CD4-positive, alpha-beta T cell treated with Interleukin-17A for 4 hours (primary cell): Measurements from ENCODE around the gene CDK11B.
"Not testable (repeated sequence)": the region's sequence is repeated elsewhere in the genome, so short reads cannot be mapped to it uniquely, and the experiment has no call there.

ENCODE experiments used
- DNase-seq: peaks from one replicate; pipeline ENCODE4 v3.0.0-alpha.2; 2020; ENCODE audit warnings: mixed read lengths

CDK11B gene

DNA sequence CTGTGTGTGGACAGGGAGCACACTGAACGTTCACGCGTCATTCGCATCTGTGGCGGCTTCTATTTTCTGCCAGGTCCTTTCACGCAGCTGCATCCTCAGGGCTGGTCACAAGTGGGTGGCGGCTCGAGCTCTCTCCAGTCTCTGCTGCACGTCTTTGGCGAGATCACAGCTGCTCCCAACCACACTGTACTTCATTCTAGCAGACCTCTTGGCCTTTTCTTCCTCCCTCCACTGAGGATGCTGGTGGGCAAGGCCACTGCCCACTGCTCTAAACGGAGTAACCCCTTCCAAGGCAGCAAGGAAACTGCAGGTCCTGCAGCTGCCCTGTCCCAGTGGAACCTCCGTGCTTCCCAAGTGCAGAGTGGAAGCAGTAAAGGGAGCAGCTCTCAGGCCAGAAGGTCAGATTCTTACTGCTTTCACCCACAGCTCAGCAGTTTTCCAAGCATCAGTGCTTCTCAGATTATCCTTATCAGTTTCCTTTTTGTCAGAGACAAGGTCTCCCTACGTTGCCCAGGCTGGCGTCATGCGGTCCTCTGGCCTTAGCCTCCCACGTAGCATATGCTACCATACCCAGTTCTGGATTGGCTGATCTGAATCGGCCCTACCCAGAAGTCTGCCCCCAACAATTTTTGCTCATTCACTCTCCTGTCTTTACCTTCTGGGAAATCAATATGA, 11.1 kb downstream of the CDK11B start:
- DNase-seq: not testable (repeated sequence)

GRCh38 chr1:1646326-1646725, 12.5 kb downstream of the CDK11B start:
- DNase-seq: not testable (repeated sequence)

GRCh38 chr1:1640711-1641461, 17.9 kb downstream of the CDK11B start:
- DNase-seq: not testable (repeated sequence)

DNA sequence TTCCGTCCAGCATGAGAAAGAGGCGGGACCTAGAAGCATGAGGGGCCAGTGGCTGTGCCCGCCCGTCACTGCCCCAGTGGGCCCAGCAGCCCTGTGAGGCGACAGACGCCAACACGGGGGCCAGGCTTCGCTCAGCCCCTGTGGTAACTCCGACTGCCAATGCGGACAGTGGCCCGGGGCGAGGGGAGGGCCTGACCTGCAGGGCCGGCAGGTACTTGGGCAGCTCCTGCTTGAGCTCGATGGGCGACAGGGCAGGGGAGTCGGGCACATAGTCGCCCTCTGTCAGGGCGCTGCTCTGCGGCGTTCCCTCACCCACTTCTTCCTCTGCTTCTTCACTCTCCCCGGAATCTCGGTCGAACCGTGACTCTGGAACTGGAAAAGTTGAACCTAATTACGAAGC, 18.7 kb downstream of the CDK11B start:
- not testable (repeated sequence) for DNase-seq

GRCh38 chr1:1639368-1639767, 19.4 kb downstream of the CDK11B start:
- not testable (repeated sequence) for DNase-seq

DNA sequence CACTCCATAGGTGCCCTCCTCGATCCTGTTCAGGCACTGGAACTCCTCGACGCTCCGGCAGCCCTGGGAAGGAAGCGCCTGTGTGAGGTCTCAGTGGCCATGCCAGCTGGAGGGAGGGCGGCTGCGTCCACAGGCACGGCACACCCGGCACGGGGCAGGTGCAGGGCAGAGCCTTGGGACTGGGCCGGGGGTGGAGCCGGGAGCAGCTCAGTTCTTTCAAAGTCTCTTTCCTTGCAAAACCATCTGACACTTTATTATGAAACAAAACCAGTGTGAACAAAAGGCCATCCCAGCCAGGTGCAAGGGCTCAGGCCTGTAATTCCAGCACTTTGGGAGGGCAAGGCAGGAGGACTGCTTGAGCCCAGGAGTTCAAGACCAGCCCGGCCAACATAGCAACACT, 20.3 kb downstream of the CDK11B start:
- DNase-seq: not testable (repeated sequence)

GRCh38 chr1:1637479-1637875, 21.3 kb downstream of the CDK11B start:
- not testable (repeated sequence) for DNase-seq

- DNase-seq: not testable (repeated sequence)
Measured at GRCh38 chr1:1636621-1637478, 22.0 kb downstream of the CDK11B start.

DNA sequence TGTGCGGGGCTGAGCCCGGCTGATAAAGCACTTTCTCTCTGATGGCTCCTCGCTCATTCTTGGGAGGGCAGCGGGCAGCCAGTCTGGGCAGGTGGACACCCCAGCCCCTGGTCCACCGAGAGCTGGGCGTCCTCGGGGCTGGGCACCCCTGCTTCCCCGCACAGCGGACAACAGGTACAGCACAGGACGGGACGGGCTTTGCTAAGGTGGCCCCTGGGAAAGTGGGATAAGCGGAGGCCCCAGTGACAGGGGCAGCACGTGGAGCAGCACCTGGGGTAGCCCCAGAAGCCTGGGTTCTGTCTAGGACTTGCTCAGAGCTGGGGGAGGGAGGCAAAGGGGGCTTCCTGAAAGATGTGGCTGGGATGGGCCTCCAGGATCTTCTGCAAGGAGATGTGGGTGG, 24.2 kb downstream of the CDK11B start:
- DNase-seq: not testable (repeated sequence)

- DNase-seq: not testable (repeated sequence)
Measured at GRCh38 chr1:1633409-1633808, 25.4 kb downstream of the CDK11B start.

DNA sequence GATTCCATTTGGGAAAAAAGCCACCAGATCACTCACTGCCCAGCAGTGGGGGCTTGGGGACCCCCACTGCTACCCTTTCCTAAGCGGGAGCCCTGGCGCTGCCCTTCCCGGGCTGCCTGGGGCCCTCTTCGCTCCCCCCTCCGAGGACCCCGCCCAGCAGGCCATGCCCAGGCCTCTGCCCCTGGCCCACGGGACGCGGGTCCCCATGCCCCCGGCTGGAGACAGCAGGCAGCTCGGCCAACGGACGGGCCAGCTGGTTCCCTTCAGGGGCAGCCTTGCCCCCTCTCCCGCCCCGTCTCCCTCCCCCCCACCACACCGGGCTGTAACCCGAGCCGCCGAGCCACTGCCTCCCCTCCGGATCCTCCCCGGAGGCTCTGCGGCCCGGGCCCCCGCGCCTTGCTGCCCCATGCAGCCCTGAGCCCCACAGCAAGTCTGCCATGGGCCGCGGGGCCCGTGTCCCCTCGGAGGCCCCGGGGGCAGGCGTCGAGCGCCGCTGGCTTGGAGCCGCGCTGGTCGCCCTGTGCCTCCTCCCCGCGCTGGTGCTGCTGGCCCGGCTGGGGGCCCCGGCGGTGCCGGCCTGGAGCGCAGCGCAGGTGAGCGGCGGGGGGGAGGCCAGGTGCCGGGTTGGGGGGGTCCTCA, 26.9 kb downstream of the CDK11B start, which contains the start of gene MMP23B:
Gene MMP23B, plus strand, starts transcription at position 392 of the 639 bp plus-strand sequence. Its CDS starts 46 bp downstream, at position 438.
- no peak for DNase-seq

DNA sequence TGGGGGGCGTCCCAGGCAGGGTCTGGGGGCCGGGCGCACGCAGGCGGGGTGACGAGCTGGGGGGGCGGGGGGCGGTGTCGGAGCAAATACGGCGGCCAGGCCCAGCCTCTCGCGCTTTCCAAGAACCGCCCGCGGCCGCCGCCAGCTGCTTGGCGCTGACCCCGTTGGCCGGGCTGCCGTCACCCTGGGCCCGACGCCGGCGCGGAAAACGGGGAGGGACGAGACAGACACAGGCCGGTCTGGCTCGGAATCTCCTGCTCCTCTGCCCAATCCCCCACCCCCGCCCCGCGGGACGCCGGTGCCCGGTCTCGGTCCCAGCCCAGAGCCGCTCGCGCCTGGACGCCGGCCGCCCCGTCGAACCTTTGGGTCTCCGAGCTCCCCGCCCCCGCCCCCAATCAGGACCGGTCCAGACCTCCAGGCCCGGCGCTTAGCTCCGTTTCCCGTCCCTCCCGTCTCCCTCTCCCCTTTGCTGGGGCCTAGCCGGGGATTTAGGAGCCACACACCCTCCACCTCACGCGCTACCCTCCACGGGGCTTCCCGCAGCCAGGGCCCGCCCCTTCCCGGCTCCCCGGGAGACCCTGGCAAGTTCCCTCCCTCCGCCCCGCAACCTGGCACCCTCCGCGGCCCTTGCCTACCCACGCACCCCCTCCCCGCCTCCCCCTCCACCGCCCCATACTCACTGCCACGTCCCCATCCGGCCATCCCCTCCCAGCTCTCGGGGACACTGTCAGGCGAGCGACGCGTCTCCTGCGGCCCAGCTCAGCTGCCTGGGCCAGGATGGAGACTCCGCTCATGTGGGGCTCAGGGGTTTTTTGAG, 27.6 kb downstream of the CDK11B start:
- DNase-seq: peak; percentile 37

DNA sequence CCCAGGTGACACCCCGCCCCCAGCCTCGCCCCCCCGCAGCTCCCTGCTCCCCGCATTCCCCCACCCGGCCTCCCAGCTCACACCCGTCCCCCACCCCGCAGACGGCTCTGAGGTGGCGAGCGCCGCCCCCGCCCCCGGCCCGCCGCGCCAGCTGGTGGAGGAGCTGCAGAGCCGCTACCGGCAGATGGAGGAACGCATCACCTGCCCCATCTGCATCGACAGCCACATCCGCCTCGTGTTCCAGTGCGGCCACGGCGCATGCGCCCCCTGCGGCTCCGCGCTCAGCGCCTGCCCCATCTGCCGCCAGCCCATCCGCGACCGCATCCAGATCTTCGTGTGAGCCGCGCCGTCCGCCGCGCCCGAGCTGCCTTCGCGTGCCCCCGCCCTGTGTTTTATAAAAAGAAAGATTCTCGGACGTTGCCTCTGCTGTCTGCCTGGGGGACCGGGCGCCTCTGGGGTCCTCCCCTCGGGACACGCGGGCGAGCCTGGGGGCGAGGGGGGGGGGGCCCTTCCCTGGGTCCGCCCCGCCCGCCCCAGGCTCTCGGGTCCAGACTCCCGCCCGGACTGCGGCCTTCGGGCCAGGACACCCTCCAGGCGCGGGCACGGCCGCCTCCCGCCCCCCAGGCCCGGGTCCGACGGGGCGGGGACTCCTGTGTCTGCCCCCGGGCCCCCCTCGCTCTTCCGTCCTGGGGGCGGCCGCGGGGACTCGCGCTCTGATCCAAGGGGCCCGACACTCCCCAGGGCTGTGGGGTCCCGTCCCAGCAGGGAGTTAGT, 28.4 kb downstream of the CDK11B start:
- DNase-seq: peak; percentile 95

GRCh38 chr1:1629430-1630190, 29.2 kb downstream of the CDK11B start:
- peak; percentile 86 for DNase-seq

GRCh38 chr1:1628754-1629429, 29.9 kb downstream of the CDK11B start:
- peak; percentile 57 for DNase-seq

DNA sequence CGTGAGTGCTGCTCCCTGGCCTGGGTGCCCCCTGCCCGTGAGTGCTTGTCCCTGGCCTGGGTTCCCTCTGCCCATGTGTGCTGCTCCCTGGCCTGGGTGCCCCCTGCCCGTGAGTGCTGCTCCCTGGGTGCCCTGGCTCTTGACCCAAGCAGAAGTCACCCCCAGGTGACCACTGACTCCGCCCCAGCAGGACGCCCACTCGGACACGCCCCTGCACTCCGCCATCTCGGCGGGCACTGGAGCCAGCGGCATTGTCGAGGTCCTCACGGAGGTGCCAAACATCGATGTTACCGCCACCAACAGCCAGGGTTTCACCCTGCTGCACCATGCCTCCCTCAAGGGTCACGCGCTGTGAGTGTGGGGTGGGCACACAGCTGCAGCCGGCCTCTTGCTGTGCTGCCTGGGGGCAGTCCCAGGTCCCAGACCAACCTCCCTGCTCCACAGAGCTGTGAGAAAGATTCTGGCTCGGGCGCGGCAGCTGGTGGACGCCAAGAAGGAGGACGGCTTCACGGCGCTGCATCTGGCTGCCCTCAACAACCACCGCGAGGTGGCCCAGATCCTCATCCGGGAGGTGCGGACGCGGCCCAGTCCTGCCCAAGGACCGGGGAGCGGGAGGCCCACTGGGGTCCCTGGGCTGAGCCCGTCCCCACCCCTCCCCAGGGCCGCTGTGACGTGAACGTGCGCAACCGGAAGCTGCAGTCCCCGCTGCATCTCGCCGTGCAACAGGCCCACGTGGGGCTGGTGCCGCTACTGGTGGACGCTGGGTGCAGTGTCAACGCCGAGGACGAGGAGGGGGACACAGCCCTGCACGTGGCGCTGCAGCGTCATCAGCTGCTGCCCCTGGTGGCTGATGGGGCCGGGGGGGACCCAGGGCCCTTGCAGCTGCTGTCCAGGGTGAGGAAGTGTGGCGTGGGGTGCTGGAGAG, 30.7 kb downstream of the CDK11B start:
- no peak for DNase-seq

DNA sequence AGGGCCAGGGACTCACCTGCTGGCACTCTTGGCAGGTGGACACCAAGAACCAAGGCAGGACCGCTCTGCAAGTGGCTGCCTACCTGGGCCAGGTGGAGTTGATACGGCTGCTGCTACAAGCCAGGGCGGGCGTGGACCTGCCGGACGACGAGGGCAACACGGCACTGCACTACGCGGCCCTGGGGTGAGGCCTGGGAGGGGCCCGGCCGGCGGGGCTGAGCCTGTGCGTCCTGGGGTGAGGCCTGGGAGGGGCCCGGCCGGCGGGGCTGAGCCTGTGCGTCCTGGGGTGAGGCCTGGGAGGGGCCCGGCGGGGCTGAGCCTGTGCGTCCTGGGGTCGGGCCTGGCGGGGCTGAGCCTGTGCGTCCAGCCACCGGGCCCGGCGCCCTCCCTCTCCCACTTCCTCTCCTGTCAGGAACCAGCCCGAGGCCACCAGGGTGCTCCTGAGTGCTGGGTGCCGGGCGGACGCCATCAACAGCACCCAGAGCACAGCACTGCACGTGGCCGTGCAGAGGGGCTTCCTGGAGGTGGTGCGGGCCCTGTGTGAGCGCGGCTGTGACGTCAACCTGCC, 31.5 kb downstream of the CDK11B start:
- no peak for DNase-seq
